ENCODE data around the gene KDM4D.

- TF ChIP-seq, protein P1, sequence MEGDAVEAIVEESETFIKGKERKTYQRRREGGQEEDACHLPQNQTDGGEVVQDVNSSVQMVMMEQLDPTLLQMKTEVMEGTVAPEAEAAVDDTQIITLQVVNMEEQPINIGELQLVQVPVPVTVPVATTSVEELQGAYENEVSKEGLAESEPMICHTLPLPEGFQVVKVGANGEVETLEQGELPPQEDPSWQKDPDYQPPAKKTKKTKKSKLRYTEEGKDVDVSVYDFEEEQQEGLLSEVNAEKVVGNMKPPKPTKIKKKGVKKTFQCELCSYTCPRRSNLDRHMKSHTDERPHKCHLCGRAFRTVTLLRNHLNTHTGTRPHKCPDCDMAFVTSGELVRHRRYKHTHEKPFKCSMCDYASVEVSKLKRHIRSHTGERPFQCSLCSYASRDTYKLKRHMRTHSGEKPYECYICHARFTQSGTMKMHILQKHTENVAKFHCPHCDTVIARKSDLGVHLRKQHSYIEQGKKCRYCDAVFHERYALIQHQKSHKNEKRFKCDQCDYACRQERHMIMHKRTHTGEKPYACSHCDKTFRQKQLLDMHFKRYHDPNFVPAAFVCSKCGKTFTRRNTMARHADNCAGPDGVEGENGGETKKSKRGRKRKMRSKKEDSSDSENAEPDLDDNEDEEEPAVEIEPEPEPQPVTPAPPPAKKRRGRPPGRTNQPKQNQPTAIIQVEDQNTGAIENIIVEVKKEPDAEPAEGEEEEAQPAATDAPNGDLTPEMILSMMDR (IDR thresholded peaks at IDR 0.05 in 4 of 5, conservative IDR thresholded peaks at IDR 0.05 in 1 of 5) = no peak
- TF ChIP-seq POLR2A (IDR thresholded peaks at IDR 0.05) = no peak
Observed at GRCh38 chr11:94954753-94955152, 18.8 kb upstream of the KDM4D start.

Measured in gastrocnemius medialis (tissue), 4 donors.